HG02759 (cell line): ENCODE data around the gene KIF1B.
A peak's percentile ranks its signal among the peaks of the same experiment; 100 is the strongest.
"Not testable (repeated sequence)": the region's sequence is repeated elsewhere in the genome, so short reads cannot be mapped to it uniquely, and the experiment has no call there.

ENCODE experiments used
- ATAC-seq: cut with Tn5 transposase; IDR thresholded peaks from one replicate; pipeline ENCODE4 v1.9.1; 2021; ENCODE audit warnings: mild to moderate bottlenecking, moderate library complexity; ENCODE audit not compliant: unreplicated experiment

KIF1B gene

GRCh38 chr1:10193288-10193687, 17.1 kb upstream of the KIF1B start:
- no peak for ATAC-seq

GRCh38 chr1:10195570-10195969, 14.8 kb upstream of the KIF1B start:
- no peak for ATAC-seq

GRCh38 chr1:10196976-10197375, 13.4 kb upstream of the KIF1B start:
- ATAC-seq: no peak

DNA sequence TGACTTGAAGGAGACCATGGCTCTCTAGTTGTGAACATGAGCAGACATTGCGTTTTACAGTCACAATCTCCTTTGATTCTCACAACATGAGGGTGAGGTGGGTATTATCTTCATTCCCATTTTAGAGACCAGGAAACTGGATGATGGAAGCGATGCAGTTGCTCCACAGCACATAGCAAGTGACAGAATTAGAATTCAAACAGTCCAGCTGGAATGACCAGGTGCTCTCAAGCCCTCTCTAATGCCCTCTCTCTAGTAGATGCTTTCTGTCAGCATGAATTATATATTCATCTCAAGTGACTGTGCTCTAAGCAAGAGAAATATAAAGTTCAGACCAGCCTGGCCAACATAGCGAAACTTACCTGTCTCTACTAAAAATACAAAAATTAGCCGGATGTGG, 9.8 kb upstream of the KIF1B start:
- ATAC-seq: no peak

GRCh38 chr1:10204003-10204642, 6.2 kb upstream of the KIF1B start:
- no peak for ATAC-seq

DNA sequence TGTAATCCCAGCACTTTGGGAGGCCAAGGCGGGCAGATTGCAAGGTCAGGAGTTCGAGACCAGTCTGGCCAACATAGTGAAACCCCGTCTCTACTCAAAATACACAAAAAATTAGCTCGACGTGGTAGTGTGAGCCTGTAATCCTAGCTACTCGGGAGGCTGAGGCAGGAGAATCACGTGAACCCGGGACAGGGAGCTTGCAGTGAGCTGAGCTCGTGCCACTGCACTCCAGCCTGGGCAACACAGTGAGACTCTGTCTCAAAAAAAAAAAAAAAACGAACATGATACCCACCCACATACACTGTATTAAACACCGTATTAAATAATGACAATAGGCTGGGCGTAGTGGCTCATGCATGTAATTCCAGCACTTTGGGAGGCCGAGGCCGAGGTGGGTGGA, 5.2 kb upstream of the KIF1B start:
- ATAC-seq: not testable (repeated sequence)

DNA sequence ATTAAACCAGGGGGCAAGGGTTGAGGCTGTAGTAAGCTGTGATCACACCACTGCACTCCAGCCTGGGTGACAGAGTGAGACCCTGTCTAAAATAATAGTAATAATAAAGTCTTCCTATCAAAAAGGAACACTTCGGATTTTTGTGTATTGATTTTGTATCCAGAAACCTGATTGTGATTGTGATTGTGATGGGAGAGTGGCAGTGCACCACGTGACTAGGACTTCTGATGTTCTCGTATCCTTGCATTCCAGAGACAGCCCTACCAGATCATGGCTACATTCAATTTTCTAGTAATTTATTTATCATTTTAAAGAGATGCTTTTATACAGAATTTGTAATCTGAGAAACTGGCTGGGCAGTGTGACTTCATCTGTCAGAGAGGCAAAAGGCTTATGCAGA, 2.6 kb upstream of the KIF1B start:
- no peak for ATAC-seq

DNA sequence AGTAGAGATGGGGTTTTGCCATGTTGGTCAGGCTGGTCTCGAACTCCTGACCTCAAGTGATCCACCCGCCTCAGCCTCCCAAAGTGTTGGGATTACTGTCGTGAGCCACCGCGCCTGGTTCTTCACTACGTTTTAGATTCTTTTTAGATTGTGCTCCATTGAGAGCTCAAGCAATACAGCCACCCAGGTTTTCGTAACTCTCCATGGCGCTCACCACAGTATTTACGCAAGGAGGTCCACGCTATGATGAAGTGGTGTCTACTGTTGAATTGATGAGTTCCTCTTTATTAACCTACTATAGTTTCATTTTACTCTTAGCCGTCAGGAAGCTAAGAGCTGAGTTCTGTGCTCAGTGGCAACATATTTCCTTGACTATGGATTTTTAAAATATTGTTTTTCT, 1.8 kb upstream of the KIF1B start:
- no peak for ATAC-seq

GRCh38 chr1:10209590-10209904, 823 bp upstream of the KIF1B start:
- no peak for ATAC-seq

GRCh38 chr1:10210841-10211804, 753 bp downstream of the KIF1B start:
- ATAC-seq: peak; percentile 7

DNA sequence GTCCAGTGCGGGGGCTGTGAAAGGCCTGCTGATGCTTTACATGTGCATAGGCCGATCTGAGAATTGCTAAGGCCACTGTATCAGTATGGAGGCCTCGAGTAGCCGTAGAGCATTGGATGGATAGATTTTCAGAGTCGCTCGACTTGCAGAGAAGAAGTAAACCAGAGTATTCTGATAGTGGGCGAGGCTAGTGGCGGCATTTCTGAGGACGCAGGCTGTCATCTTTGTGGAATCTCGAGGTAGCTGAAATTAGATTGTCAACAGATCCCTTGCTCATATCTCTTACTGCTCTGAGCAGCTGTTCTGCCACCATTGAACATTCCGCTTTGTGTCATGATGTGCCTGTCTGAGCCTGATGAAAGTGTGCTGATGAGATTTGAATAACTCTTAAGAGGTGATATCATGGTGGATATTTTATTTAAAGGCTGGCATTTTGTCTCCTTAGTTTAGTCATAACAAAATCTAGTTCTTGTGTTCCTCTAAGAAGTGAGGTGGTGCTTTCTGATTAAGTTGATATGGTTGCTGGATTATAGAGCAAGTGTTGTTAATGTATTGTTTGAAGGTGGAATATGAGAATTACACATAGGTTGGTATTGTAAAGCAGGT, 1.5 kb downstream of the KIF1B start:
- no peak for ATAC-seq

GRCh38 chr1:10212476-10212875, 2.1 kb downstream of the KIF1B start:
- no peak for ATAC-seq

- ATAC-seq: no peak
Measured at GRCh38 chr1:10213186-10213705, 2.9 kb downstream of the KIF1B start.

GRCh38 chr1:10216090-10216749, 5.8 kb downstream of the KIF1B start:
- ATAC-seq: no peak

GRCh38 chr1:10217748-10218441, 7.5 kb downstream of the KIF1B start:
- ATAC-seq: no peak

DNA sequence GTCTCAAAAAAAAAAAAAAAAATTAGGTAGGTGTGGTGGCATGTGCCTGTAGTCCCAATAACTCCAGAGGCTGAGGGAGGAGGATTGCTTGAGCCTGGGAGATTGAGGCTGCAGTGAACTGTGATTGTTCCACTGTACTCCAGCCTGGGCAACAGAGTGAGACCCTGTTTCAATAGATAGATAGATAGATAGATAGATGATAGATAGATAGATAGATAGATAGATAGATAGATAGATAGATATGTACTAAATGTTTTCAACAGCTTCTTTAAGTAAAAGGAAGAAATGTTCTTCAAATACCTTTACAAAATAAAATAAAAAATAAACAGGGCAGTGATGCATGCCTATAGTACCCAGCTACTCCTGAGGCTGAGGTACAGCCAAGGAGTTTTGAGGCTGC, 9.8 kb downstream of the KIF1B start:
- ATAC-seq: no peak

- not testable (repeated sequence) for ATAC-seq
Measured at GRCh38 chr1:10220657-10221056, 10.3 kb downstream of the KIF1B start.

DNA sequence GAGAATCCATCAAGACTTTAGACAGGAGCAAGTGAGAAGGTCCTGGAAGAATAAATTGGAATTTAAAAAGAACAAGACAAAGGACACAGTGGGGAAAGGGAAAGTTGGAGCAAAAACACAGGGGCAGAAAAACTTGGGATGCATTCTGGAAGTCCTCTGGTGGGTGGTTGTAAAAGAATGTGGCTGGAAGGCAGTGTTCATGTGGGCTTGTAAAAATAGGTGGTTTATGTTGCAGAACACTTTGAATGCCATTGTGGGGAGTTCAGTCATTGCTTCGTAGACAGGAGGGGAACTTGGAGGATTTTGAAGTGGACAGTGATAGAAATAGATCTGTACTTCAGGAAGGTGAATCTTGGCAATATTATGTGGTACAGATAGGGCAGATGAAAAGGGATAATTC, 15.2 kb downstream of the KIF1B start:
- no peak for ATAC-seq

DNA sequence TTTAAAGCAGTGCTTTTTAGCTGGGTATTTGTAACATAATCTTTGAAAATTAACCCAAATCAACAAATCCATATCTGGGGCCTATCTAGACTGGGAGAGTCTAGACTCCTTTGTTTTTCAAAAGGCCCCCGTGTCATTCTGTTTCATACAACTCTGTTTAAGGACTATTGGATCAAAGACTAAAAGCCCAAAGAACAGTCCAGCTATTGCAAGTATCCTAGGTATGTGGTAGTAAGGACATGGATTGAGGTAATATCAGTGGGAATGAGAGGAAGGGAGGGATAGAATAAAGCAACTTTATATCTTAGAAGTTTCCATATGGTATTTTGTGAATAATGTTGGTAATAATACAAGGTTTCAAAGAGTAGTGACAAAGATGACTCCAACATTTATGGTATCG, 18.2 kb downstream of the KIF1B start:
- no peak for ATAC-seq

DNA sequence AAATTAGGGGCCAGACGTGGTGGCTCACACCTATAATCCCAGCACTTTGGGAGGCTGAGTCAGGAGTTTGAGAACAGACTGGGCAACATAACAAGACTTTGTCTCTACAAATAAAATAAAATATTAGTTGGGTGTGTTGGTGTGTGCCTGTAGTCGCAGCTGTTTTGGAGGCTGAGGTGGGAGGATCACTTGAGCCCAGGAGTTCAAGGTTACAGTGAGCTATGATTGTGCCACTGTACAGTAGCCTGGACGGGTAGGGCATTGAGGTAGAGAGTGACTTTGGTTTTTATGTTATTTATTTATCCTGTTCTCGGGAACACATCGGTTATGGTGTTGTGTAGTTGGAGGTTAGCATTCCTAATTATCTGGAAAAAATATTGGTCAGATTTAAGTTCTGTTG, 19.5 kb downstream of the KIF1B start:
- no peak for ATAC-seq

DNA sequence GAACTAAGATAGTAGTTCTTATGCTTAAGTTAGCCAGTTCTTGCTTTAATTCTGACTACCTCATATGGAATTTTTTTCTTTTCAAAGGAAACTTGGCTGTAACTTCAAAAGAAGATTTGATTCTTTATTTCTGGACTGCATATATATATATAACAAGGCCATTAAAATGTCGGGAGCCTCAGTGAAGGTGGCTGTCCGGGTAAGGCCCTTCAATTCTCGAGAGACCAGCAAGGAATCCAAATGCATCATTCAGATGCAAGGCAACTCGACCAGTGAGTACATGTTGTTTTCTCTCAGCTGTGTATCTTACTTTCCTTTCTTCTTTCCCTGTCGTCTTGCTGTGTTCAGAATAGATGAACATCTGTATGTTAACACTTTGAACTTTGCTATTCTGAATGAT, 21.8 kb downstream of the KIF1B start:
- no peak for ATAC-seq
